ENCODE measurements around the gene SPTB. TPM values are rescaled to one million over a fixed set of nuclear protein-coding genes. Genes with fewer than 3 reads are reported as not detected.

Gene SPTB
- total RNA-seq, 1 experiment from 2014 or later, result 0.13 TPM

DNA sequence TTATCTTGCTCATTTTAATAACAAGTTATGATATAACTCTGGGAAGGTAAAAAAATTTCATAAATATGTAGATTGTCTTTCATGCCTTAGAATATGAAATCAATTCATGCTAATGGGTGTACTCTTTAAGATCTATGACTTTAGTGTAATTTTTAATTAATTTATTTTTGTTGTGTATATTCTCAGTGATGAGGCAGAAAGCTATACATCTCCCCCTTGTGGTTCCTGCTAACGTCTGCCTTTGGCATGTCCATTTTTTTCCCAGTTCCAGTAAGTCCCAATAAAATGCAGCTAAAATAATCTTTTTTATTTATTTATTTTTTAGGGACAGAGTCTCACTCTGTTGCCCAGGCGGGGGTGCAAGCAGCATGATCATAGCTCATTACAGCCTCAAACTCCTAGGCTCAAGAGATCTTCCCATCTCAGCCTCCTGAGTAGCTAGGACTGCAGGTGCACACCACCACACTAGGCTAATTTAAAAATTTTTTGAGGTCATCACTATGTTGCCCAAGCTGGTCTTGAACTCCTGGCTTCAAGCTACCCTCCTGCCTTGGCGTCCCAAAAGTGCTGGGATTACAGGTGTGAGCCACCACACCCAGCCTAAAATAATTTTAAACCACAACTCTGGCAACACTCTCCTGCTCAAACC, 31.3 kb upstream of the SPTB start:
- Histone ChIP-seq H3K4me3 (ENCODE audit: low read depth in 2 of 2, low read length in 2 of 2) (no peak overlapping the region), H3K4me1 (ENCODE audit: control insufficient read depth, insufficient read depth, low read length) (peaks cover 5% of the 10 kb centered on the region; the same call in 1 of the 2 replicates), H3K36me3 (ENCODE audit: control insufficient read depth, insufficient read depth, low read length) (peaks cover 5% of the 10 kb centered on the region; the same call in 1 of the 2 replicates), H3K9me3 (ENCODE audit: control insufficient read depth, insufficient read depth, low read depth, low read length) (no peaks in the 10 kb centered on the region), H3K27ac (ENCODE audit: low read length) (no peak overlapping the region), H3K27me3 (ENCODE audit: control insufficient read depth, insufficient read depth, low read length) (no peaks in the 10 kb centered on the region)
- DNase-seq (ENCODE audit: low read depth, low spot score) (no peak), ATAC-seq (no peak)
- no TSS peak for BruUV-seq (replicated peaks)
- ChIA-PET POLR2A (interaction anchor here (0.6 kb wide), 1 partner anchor 334 kb away, joined by 3 read pairs; no protein-coding TSS in a partner anchor), CTCF (interaction anchor here (0.6 to 1.6 kb wide), 6 partner anchors 18 to 163 kb away, joined by 3 to 10 read pairs (median 5); no protein-coding TSS in a partner anchor)
- TF ChIP-seq, protein P1, sequence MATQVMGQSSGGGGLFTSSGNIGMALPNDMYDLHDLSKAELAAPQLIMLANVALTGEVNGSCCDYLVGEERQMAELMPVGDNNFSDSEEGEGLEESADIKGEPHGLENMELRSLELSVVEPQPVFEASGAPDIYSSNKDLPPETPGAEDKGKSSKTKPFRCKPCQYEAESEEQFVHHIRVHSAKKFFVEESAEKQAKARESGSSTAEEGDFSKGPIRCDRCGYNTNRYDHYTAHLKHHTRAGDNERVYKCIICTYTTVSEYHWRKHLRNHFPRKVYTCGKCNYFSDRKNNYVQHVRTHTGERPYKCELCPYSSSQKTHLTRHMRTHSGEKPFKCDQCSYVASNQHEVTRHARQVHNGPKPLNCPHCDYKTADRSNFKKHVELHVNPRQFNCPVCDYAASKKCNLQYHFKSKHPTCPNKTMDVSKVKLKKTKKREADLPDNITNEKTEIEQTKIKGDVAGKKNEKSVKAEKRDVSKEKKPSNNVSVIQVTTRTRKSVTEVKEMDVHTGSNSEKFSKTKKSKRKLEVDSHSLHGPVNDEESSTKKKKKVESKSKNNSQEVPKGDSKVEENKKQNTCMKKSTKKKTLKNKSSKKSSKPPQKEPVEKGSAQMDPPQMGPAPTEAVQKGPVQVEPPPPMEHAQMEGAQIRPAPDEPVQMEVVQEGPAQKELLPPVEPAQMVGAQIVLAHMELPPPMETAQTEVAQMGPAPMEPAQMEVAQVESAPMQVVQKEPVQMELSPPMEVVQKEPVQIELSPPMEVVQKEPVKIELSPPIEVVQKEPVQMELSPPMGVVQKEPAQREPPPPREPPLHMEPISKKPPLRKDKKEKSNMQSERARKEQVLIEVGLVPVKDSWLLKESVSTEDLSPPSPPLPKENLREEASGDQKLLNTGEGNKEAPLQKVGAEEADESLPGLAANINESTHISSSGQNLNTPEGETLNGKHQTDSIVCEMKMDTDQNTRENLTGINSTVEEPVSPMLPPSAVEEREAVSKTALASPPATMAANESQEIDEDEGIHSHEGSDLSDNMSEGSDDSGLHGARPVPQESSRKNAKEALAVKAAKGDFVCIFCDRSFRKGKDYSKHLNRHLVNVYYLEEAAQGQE (IDR thresholded peaks at IDR 0.05; ENCODE audit: insufficient read depth in 1 of 2, low read depth in 2 of 2, low read length in 1 of 2), result no peak
- TF ChIP-seq TCF7L2 (IDR thresholded peaks at IDR 0.05; ENCODE audit: low read depth, low read length) (no peak), POLR2AphosphoS5 (IDR thresholded peaks at IDR 0.05; ENCODE audit: low read depth, low read length) (no peak), SIN3A (IDR thresholded peaks at IDR 0.05; ENCODE audit: borderline replicate concordance, insufficient read depth, low read depth, low read length) (no peak)
- TF ChIP-seq, protein P2, sequence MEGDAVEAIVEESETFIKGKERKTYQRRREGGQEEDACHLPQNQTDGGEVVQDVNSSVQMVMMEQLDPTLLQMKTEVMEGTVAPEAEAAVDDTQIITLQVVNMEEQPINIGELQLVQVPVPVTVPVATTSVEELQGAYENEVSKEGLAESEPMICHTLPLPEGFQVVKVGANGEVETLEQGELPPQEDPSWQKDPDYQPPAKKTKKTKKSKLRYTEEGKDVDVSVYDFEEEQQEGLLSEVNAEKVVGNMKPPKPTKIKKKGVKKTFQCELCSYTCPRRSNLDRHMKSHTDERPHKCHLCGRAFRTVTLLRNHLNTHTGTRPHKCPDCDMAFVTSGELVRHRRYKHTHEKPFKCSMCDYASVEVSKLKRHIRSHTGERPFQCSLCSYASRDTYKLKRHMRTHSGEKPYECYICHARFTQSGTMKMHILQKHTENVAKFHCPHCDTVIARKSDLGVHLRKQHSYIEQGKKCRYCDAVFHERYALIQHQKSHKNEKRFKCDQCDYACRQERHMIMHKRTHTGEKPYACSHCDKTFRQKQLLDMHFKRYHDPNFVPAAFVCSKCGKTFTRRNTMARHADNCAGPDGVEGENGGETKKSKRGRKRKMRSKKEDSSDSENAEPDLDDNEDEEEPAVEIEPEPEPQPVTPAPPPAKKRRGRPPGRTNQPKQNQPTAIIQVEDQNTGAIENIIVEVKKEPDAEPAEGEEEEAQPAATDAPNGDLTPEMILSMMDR (IDR thresholded peaks at IDR 0.05), result peak; percentile 77
- intact Hi-C loops (cut with micrococcal nuclease; ENCODE audit: unreplicated experiment) (no loop called here), in situ Hi-C loops (cut with HindIII; ENCODE audit: low pct_unique_long_range_greater_than_20kb, low sequenced_read_pairs) (no loop called here)

DNA sequence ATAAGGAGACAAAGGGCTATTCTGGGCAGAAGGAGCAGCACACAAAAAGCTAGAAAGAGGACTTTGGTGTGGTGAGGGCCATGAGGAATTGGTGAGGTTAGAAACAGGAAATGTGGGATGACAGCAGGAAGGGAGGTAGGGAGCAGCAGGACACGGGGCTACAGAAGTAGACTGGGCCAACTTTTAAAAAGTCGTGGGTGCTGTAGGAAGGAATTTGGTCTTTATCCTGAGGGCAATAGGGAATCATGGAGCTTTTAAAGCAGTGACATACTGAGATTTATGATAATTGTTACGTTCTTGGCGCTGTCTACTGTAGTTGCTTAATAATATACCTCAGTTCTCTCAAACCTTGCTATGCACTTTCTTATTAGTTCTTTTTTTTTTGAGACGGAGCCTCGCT, 26.3 kb upstream of the SPTB start:
- Histone ChIP-seq H3K9me3 (ENCODE audit: control insufficient read depth, insufficient read depth, low read depth, low read length) (no peaks in the 10 kb centered on the region), H3K4me1 (ENCODE audit: control insufficient read depth, insufficient read depth, low read length) (no peaks in the 10 kb centered on the region), H3K27ac (ENCODE audit: low read length) (no peak overlapping the region), H3K36me3 (ENCODE audit: control insufficient read depth, insufficient read depth, low read length) (no peaks in the 10 kb centered on the region), H3K4me3 (ENCODE audit: low read depth in 2 of 2, low read length in 2 of 2) (no peak overlapping the region), H3K27me3 (ENCODE audit: control insufficient read depth, insufficient read depth, low read length) (no peaks in the 10 kb centered on the region)
- intact Hi-C loops (cut with micrococcal nuclease; ENCODE audit: unreplicated experiment), result no loop called here
- POLR2A ChIA-PET, result no interaction called here
- CTCF ChIA-PET, result no interaction called here
- DNase-seq (ENCODE audit: low read depth, low spot score) (no peak), ATAC-seq (no peak)
- no TSS peak for BruUV-seq (replicated peaks)
- in situ Hi-C loops (cut with HindIII; ENCODE audit: low pct_unique_long_range_greater_than_20kb, low sequenced_read_pairs), result no loop called here
- TF ChIP-seq POLR2AphosphoS5 (IDR thresholded peaks at IDR 0.05; ENCODE audit: low read depth, low read length), result no peak
- TF ChIP-seq, protein P2 (IDR thresholded peaks at IDR 0.05), result no peak
- no peak for TF ChIP-seq SIN3A (IDR thresholded peaks at IDR 0.05; ENCODE audit: borderline replicate concordance, insufficient read depth, low read depth, low read length)
- TF ChIP-seq, protein P1 (IDR thresholded peaks at IDR 0.05; ENCODE audit: insufficient read depth in 1 of 2, low read depth in 2 of 2, low read length in 1 of 2), result no peak
- no peak for TF ChIP-seq TCF7L2 (IDR thresholded peaks at IDR 0.05; ENCODE audit: low read depth, low read length)
